GM21447 (cell line): ENCODE results near the gene VARS1.
"Not testable (repeated sequence)": the region's sequence is repeated elsewhere in the genome, so short reads cannot be mapped to it uniquely, and the experiment has no call there.

Source experiments
- ATAC-seq: cut with Tn5 transposase; IDR thresholded peaks from one replicate; pipeline ENCODE4 v1.9.1; 2021; ENCODE audit not compliant: unreplicated experiment

Gene VARS1

DNA sequence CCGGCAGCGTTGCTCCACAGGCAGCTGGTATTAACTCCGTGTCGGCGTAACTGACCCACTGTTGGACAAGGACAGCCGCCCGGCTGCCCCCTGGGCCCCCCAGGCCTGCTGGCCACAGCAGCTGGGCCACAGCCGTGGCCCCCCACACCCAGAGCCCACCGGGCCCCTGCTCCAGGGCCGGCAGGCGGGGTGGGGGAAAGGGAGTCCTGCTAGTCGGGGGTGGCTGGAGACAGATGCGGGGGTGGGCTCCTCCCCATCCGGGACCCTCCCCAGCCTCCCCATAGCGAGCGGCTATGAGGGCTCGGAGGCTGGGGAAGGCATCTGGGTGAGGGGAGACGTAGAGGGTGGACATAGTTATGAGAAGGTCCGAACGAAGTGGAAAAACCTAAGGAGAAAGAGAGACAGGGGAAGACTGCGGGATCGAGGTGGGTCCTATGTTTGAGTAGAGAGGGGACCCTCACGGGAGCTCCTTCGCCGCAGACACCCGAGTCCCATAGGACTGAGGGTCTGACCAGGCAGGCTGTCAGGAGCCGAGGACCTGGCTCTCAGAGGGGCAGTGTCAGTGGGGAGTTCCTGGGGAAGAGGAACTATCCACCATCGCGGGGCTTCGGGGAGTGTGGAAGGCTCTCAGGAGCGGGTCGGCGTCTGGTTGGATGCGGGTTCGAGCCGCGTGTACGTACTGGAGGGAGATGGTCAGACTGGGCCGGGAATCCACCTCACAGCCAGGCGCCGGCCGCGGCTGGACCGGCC lies 511 bp downstream of the VARS1 start:
- peak; percentile 24 for ATAC-seq

DNA sequence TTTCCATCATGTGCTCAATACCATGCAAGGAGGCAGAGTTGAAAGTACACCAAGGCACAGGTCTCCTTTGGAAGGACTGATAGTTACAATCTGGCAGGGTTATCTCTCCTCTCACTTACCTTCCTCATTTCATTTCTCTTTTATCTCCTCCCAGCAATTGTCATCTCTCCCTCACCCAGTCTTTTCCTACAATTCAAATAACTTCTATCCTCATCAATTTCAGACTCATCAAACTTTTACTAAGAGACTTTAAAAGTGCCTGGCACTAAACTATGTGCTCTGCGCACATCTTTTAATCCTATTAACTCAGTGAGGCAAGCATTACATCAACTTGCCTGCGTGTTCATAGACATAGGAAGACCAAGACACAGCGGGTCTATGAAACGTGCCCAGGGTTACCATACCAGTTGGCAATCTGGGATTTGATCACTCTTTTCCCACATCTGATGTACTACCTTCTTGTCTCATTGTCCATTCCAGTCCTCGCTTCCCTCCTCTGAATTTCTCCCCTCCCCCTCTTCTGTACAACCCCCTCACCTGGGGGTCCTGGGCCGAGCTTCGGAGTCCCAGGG lies 1.2 kb downstream of the VARS1 start:
- ATAC-seq, result no peak

DNA sequence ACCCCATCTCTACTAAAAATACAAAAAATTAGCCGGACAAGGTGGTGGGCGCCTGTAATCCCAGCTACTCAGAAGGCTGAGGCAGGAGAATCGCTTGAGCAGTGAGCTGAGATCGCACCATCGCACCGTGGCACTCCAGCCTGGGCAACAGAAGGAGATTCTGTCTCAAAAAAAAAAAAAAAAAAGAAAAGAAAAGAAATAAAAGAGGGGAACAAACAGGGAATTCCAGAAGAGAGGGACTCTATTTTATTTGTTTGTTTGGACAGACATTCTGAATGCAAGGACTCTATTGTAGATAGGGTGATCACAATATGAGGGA lies 1.7 kb downstream of the VARS1 start:
- not testable (repeated sequence) for ATAC-seq

DNA sequence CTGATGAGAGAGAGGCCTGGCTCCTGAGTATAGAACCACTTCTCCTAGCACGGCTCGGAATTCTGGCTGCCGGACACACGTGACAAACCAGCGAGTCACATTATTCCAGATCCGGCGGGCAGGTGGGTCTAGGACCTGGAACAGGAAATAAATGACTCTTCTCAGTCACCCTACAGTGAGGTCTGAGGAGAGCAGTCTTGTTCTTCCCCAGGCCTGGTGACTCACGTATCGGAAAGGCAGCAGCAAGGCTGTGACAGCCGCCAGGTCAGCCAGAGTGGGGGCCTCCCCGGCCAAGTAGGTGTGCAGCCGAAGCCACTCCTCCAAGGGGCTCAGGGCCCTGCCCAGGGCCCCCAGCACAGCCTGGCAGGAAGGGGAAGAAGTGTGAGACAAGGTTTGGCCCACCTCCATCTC lies 2.8 kb downstream of the VARS1 start:
- ATAC-seq, result no peak

DNA sequence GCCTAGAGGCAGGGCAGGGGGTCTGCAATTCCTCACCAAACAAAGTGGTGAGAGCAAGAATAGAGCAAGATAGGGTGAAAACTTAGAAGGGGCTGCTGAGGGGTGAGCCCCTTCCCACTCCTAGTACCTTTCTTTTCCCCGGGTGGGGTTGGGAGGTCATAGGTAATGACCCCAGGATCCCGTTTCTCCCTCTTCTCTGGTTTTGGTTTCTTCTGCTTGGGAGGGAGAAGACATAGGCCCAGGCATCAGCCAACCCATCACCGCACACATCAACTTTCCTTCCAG lies 3.5 kb downstream of the VARS1 start:
- ATAC-seq, result no peak

DNA sequence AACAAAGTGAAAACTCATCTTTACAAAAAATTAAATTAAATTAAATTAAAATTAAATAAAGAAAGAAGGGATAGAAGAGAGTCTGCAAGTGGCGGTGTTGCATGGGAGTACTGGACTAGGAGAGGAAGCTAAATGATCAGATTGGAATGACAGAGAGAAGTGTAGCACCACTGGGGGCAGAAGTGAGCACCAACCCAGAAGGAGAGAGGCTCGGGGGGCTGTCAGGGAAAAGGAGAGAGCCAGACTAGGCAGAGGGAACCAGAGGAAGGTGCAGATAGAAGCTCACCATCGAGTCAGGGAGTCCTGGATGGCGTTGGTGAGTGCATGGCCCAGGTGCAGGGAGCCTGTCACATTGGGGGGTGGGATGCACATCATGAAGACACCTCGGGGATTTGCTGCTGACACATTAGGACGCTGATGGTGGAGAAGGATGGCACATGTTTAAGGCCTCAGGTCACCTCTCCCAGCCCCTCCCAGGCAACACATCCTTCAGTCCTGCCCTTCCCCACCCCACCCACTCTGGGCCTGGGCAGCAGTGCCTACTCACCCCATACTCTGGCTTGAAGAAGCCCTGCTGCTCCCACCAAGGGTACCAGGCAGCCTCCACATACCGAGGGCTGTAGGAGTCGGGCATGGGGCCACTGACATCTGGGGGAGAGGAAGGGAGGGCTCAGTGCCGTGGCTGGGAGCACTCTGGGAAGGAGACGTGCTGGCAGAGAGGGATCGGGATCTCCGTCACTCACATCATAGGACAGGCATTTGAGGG lies 4.0 kb downstream of the VARS1 start:
- no peak for ATAC-seq

DNA sequence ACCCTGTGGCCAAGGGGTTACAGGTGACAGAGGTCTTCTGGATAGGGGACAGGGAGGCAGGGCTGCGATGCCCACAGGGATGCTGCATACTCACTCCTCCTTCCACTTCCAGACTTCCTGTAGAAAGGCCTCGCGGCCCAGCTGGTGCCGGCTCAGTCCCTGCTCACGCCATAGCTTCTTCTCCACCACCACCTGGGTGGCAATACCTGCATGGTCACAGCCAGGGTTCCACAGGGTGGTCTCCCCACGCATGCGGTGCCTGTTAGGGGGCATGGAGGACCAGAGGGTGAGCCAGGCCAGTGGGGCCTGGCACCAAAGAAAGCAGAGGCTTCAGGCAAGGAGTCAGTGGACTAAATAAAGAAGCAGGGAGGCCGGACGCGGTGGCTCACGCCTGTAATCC lies 10.1 kb downstream of the VARS1 start:
- ATAC-seq, result no peak

DNA sequence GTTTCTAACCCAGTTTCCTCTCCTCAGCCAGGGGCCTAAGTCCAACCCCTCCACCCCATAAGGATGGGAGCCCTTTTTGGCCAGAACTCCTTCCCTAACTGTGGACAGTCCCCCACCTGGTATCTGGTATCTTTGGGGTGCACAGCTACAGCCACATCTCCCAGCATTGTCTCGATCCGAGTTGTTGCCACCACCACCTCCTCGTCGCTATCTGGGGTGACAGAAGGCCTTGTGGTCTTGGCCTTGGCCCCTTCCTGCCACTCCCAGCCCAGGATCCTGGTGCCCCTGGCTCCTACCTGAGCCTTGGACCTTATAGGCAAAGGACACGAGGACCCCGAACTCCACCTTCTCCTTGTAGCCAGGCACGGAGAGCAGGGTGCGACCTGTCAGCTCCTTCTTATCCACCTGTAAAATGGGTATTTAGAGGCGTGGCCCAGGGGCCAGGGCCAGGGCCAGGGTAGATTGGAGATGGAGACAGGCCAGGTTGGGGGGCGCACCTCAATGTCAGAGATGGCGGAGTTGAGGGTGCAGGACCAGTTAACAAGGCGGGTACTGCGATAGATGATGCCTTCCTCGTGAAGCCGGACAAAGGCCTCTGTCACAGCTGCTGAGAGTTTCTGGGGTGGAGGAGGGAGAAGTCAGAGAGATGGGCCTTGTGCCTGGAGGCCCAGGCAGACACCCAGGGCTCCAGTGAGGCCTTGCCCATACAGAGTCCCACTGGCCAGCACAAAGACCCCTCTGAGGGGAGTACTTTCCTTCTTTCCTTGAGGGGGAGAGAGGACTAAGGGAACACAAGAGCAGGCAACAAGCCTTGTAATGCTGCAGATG lies 11.2 kb downstream of the VARS1 start:
- no peak for ATAC-seq

DNA sequence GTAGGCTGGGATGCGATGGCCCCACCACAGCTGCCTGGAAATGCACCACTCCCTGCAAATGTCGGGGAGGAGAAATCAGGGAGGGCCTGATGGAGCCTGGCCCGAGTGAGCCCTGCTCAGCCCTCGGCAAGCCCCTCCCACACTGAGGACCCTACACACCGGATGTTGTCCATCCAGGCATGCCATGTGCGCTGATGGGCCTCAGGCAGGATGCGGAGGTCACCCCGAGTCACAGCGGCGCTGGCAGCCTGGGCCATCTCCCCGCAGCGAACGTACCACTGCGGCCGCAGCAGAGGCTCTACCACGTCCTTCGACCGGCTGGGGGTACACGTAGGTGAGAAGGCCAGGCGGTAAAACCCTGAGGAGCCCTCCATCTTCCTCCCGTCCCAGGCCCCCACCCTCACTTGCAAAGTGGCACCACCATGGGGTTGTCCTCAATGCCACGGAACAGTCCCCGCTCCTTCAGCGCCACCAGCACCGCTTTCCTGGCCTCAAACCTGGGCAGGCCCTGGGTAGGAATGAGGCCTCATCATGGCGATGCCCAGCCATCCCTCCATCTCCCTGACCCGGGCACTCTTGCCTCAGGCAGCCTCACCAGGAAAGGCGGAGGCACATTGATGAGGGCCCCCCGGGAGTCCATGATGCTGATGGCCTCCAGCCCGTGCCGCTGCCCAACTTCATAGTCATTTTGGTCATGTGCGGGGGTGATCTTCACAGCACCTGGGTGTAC lies 13.3 kb downstream of the VARS1 start:
- no peak for ATAC-seq

DNA sequence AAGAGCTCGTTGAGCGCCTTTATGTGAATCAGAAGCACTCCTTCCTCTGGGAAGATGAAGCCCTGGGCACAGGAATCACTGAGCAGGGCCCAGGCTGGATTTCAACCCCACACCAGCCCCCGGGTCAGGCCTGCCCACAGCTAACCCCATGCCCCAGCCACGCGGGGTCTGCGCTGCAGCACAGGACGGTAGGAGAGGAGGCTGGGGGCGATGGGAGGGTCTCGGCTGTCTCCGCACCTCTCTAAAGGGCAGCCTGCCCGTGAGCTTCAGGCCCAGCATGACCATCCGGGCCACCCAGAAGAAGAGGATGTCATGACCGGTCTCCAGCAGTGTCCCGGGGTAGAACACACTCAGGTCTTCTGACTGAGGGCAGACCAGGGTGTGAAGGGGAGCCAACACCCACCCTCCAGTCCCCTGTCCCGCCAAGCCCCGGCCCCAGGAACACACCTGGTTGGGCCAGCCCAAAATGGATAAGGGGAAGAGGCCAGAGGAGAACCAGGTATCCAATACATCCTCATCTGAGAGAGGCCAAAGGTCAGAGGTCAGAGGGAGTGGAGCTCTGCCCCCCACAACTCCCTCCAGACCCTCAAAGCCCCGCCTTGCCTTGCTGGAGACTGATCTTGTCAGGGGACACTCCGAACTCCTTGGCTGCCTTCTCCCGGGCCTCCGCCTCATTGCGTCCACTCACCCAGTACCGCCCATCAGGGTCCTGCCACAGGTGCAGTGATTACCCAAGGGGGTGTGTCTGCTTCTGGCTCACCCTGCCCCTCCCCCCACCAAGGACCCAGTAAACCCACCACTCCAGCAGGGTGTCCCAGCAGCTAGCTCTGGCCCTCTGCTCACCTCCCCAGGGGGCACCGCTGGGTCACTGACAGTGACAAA lies 14.1 kb downstream of the VARS1 start:
- no peak for ATAC-seq

DNA sequence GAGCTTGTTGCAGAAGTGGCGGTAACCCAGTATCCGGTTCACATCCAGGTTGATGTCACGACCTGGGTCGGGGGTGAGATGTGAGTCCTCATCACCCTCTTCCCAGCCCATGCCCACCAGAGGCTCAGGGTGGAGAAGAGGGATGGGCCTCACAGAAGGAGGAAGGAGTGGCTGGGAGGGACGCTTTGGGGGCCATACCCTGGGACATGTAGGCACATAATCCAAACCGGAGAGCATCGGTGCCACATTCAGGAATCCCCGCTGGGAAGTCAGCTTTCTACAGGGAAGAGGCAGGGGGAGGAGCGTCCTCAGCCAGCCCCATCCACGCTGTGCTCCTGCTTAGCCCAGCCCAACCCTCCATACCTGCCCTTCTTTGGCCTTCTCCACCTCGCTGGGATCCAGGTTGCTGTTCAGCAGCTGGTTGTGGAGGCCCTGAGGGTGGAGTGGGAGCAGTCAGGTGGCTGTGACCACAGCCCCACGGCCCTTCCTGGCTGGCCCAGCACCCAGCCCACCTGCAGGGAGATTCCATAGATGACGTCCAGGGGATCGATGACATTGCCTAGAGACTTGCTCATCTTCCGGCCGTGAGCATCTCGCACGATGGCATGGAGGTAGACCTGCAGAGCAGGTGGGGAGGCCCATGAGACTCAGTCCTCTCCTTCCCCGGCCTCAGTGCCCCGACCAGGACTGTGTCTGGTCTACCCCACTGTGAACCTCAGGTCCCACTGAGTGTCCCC lies 14.9 kb downstream of the VARS1 start:
- ATAC-seq, result no peak

DNA sequence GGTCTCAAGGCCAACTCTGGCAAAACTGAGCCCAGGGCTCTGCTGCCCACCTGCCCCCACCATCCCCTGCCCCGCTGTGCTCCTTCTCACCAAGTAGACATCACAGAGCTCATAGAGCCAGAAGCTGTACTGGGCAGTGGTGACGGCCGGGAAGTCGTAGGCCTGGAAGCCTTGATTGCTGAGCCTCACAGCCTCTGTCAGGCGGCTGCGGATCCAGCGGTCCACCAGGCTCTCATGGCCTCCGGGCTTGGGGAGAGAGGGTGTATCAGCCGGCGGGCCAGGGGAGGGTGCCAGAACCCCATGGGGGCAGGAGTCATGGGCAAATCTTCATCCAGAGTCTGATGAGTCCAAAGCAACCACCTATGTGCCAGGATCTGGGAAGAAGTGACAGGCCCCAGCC lies 15.6 kb downstream of the VARS1 start:
- ATAC-seq, result no peak

DNA sequence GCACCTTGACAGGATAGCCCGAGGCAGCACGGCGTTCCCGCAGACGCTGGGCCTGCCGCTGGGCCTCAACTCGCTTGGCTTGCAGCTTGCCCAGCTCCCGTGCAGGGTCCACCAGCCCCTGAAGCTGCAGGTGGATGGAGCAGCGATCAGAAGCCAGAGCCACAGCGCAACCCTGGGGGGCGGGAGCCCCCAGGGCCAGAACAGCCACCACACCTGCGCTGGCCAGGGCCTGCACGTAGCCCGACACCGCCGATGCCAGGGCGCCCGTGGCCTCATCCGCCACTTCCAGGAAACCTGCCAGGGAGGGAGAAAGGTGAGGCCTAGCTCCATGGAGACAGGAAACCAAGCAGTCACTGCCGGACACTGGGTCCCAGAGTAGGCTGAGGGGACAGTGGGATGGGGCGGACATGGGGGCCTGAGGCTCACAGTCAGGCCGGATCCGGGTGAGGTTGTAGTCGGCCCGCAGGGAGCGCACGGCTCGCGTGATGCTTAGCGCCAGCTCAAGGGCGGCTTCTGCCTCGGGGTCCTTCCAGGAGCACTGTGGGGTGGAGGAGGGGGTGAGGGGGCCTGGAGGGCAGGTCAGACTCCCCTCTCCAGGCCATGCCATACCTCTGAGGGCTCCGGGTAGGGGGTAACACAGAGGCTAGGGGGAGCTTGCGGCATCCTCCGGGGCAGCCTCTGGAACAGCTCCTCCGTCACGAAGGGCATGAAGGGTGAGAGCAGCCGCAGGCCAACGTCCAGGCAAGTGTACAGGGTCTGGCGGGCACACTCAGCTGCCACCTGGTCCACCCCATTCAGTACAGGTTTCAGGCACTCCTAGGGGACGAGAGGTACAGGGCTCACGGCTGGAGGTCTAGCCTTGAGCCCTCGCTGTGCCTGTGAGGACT lies 16.3 kb downstream of the VARS1 start:
- ATAC-seq, result no peak

DNA sequence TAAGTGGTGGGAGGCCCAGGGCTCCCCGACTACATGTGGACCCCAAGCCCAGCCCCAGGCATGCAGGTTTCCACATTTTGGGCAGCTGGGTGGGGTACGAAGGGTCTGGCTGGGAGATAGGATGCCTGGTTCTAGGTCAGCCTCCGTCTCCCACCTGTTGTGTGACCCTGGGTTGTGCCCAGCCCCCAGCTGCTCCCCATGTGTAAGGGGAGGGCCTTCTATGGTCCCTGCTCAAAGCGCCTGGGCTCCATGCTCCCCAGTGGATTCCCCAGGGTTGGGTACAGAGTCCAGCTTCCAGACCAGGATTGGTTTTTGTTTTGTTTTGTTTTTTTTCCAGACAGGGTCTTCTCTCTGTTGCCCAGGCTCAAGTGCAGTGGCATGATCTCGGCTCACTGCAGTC lies 17.4 kb downstream of the VARS1 start:
- no peak for ATAC-seq

DNA sequence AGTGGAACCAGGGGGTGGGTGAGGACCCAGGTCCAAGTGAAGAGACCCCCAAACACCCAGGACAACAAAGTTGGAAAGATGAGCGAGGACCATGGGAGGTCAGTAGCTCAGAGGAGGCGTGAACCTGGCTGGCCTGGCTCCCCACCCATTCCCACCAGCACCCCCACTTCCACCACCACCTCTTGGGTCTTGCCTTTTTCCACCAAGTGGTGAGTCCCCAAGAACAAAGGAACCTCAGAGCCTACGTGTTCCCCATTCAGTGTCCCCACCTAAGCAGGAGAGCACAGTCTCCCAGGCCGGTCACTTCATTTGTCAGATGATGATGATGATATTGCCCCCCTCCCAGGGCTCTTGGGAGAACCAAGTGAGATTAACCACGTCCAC lies 17.9 kb downstream of the VARS1 start:
- no peak for ATAC-seq

DNA sequence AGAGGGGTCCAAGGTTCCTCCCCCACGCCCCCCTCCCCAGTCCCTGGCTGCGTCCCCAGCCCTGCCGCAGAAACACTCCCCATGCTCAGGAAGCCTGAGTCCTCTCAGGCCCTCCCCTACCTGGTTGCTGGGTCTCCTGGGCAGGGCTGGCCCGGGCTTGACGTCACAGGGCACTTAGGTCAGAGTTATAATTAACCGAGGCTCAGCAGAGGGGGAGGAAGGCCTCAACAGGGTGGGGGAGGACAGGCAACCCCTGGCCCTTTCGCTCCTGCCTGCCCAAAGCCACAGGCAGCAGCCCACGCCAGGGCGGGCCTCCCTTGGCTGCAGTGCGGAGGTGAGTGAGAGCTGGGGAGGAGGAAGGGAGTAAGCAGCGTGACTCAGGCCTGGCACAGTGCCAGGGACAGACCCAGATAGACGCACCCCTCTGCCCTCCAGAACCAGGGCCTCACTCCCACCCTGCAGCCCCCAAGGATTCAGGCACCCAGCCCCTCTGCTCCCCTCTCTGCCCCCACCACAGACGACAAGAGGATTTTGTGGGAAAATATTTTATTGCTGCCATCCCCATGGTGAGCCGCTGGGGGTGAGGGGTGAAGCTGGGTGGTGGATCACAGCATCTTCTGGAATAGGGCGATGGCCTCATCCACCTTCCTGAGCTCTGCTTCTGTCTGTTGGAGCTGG lies 18.4 kb downstream of the VARS1 start, which contains the start of gene VWA7:
VWA7 (minus strand) TSS at position 340 of the 678 bp plus-strand sequence. CDS start 549 bp downstream, outside the sequence.
- ATAC-seq, result peak; percentile 82

DNA sequence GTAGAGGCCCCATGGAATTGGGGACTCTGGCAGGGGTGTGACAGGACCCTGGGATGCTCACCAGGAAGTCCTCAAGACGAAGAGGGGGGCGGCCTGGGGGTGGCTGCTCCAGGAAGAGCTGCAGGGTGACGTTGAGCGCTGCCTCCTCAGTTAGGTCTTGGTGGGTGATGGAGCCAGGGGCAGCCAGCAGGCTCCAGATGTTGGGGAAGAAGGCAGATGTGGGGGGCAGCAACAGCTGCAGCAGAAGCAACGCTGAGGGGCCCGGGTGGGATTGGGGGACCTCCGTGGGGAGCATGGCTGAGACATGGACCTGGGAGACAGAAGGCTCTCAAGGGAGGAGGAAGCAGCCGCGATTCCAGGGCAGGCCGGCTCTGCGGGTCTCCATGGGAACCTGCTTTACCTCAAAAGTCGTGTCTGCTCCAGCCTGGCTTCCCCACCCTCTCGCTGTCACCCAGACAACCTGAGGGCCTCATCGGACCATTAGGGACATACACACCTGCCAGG lies 19.0 kb downstream of the VARS1 start:
- ATAC-seq, result no peak
